ENCODE data around the gene RAD51AP2.
A peak's percentile ranks its signal among the peaks of the same experiment; 100 is the strongest.

RAD51AP2 gene

GRCh38 chr2:17482651-17483050, 35.6 kb downstream of the RAD51AP2 start:
- no peaks in the 10 kb centered on the region for H3K4me1 ChIP-seq (ENCODE audit: insufficient read depth, poor library complexity, severe bottlenecking)
- no peak overlapping the region for H3K4me3 ChIP-seq (ENCODE audit: severe bottlenecking)
- no peaks in the 10 kb centered on the region for H3K27me3 ChIP-seq (ENCODE audit: insufficient read depth, poor library complexity, severe bottlenecking)
- H3K9me3 ChIP-seq (ENCODE audit: severe bottlenecking), result no peaks in the 10 kb centered on the region
- no peak for ATAC-seq (ENCODE audit: low read depth)
- no peak for TF ChIP-seq CTCF (IDR thresholded peaks at IDR 0.05; ENCODE audit: poor library complexity, severe bottlenecking)
- no peak for DNase-seq (ENCODE audit: low spot score)
- no peak overlapping the region for H3K27ac ChIP-seq (ENCODE audit: poor library complexity, severe bottlenecking)
- no peaks in the 10 kb centered on the region for H3K36me3 ChIP-seq (ENCODE audit: low read depth)

- Histone ChIP-seq H3K27ac (ENCODE audit: poor library complexity, severe bottlenecking) (no peak overlapping the region), H3K36me3 (ENCODE audit: low read depth) (no peaks in the 10 kb centered on the region), H3K27me3 (ENCODE audit: insufficient read depth, poor library complexity, severe bottlenecking) (no peaks in the 10 kb centered on the region), H3K4me3 (ENCODE audit: severe bottlenecking) (no peak overlapping the region), H3K4me1 (ENCODE audit: insufficient read depth, poor library complexity, severe bottlenecking) (peaks cover 11% of the 10 kb centered on the region), H3K9me3 (ENCODE audit: severe bottlenecking) (no peaks in the 10 kb centered on the region)
- peak; percentile 65 for ATAC-seq (ENCODE audit: low read depth)
- DNase-seq (ENCODE audit: low spot score), result no peak
- no peak for TF ChIP-seq CTCF (IDR thresholded peaks at IDR 0.05; ENCODE audit: poor library complexity, severe bottlenecking)
Observed at GRCh38 chr2:17479875-17480274, 38.4 kb downstream of the RAD51AP2 start.

- TF ChIP-seq CTCF (IDR thresholded peaks at IDR 0.05; ENCODE audit: poor library complexity, severe bottlenecking), result no peak
- Histone ChIP-seq H3K4me1 (ENCODE audit: insufficient read depth, poor library complexity, severe bottlenecking) (peaks cover 13% of the 10 kb centered on the region), H3K36me3 (ENCODE audit: low read depth) (no peaks in the 10 kb centered on the region), H3K27me3 (ENCODE audit: insufficient read depth, poor library complexity, severe bottlenecking) (no peaks in the 10 kb centered on the region), H3K4me3 (ENCODE audit: severe bottlenecking) (no peak overlapping the region), H3K9me3 (ENCODE audit: severe bottlenecking) (no peaks in the 10 kb centered on the region), H3K27ac (ENCODE audit: poor library complexity, severe bottlenecking) (no peak overlapping the region)
- DNase-seq (ENCODE audit: low spot score) (no peak), ATAC-seq (ENCODE audit: low read depth) (0 out of 3 replicates have a peak, but pooled peaks have one; percentile 25)
Observed at GRCh38 chr2:17476830-17477229, 41.4 kb downstream of the RAD51AP2 start.

- DNase-seq (ENCODE audit: low spot score) (no peak), ATAC-seq (ENCODE audit: low read depth) (peak; percentile 48; the same call in 2 of the 3 replicates)
- TF ChIP-seq CTCF (IDR thresholded peaks at IDR 0.05; ENCODE audit: poor library complexity, severe bottlenecking), result no peak
- Histone ChIP-seq H3K4me3 (ENCODE audit: severe bottlenecking) (no peak overlapping the region), H3K4me1 (ENCODE audit: insufficient read depth, poor library complexity, severe bottlenecking) (peaks cover 19% of the 10 kb centered on the region), H3K27me3 (ENCODE audit: insufficient read depth, poor library complexity, severe bottlenecking) (no peaks in the 10 kb centered on the region), H3K27ac (ENCODE audit: poor library complexity, severe bottlenecking) (no peak overlapping the region), H3K36me3 (ENCODE audit: low read depth) (no peaks in the 10 kb centered on the region), H3K9me3 (ENCODE audit: severe bottlenecking) (no peaks in the 10 kb centered on the region)
Observed at GRCh38 chr2:17476064-17476463, 42.2 kb downstream of the RAD51AP2 start.

- DNase-seq (ENCODE audit: low spot score) (no peak), ATAC-seq (ENCODE audit: low read depth) (peak; percentile 70)
- Histone ChIP-seq H3K27me3 (ENCODE audit: insufficient read depth, poor library complexity, severe bottlenecking) (no peaks in the 10 kb centered on the region), H3K27ac (ENCODE audit: poor library complexity, severe bottlenecking) (no peak overlapping the region), H3K36me3 (ENCODE audit: low read depth) (no peaks in the 10 kb centered on the region), H3K9me3 (ENCODE audit: severe bottlenecking) (no peaks in the 10 kb centered on the region), H3K4me1 (ENCODE audit: insufficient read depth, poor library complexity, severe bottlenecking) (peaks cover 19% of the 10 kb centered on the region), H3K4me3 (ENCODE audit: severe bottlenecking) (no peak overlapping the region)
- TF ChIP-seq CTCF (IDR thresholded peaks at IDR 0.05; ENCODE audit: poor library complexity, severe bottlenecking), result no peak
Observed at GRCh38 chr2:17475286-17475685, 43.0 kb downstream of the RAD51AP2 start.

All from RWPE2 (cell line).